ENCODE measurements around the gene PNMA6F.
"Not testable (repeated sequence)": the region's sequence is repeated elsewhere in the genome, so short reads cannot be mapped to it uniquely, and the experiment has no call there.

The PNMA6F gene

GRCh38 chrX:153334654-153335295, 13.2 kb upstream of the PNMA6F start:
- DNase-seq = no peak

- DNase-seq = peak; percentile 78
Measured at GRCh38 chrX:153333821-153334653, 12.5 kb upstream of the PNMA6F start, which contains the start of gene ZNF275. Gene ZNF275 (plus strand): TSS chrX:153334153. CDS start chrX:153336680, 2,527 bp downstream.

- DNase-seq = no peak
Measured at GRCh38 chrX:153333266-153333665, 11.7 kb upstream of the PNMA6F start.

- DNase-seq = no peak
Measured at GRCh38 chrX:153327561-153327960, 6.0 kb upstream of the PNMA6F start.

GRCh38 chrX:153320555-153321184, 897 bp downstream of the PNMA6F start:
- no peak for DNase-seq

GRCh38 chrX:153320047-153320443, 1.5 kb downstream of the PNMA6F start:
- not testable (repeated sequence) for DNase-seq

- no peak for DNase-seq
Measured at GRCh38 chrX:153319295-153320046, 2.1 kb downstream of the PNMA6F start.

- DNase-seq = no peak
Measured at GRCh38 chrX:153318811-153319210, 2.8 kb downstream of the PNMA6F start.

- no peak for DNase-seq
Measured at GRCh38 chrX:153317996-153318722, 3.4 kb downstream of the PNMA6F start.

- no peak for DNase-seq
Measured at GRCh38 chrX:153317306-153317705, 4.3 kb downstream of the PNMA6F start.

GRCh38 chrX:153312842-153313241, 8.7 kb downstream of the PNMA6F start:
- no peak for DNase-seq

- DNase-seq = no peak
Measured at GRCh38 chrX:153312041-153312440, 9.5 kb downstream of the PNMA6F start.

GRCh38 chrX:153310901-153311300, 10.7 kb downstream of the PNMA6F start:
- no peak for DNase-seq

- DNase-seq = no peak
Measured at GRCh38 chrX:153307276-153308178, 14.0 kb downstream of the PNMA6F start.

GRCh38 chrX:153306527-153307115, 14.9 kb downstream of the PNMA6F start:
- DNase-seq = no peak

- no peak for DNase-seq
Measured at GRCh38 chrX:153305972-153306371, 15.6 kb downstream of the PNMA6F start.

- no peak for DNase-seq
Measured at GRCh38 chrX:153304988-153305736, 16.4 kb downstream of the PNMA6F start.

GRCh38 chrX:153303276-153304262, 18.0 kb downstream of the PNMA6F start:
- no peak for DNase-seq

GRCh38 chrX:153302796-153303195, 18.8 kb downstream of the PNMA6F start:
- no peak for DNase-seq
